ENCODE results near the gene IL34. TPM values are rescaled to one million over a fixed set of nuclear protein-coding genes. Genes with fewer than 3 reads are reported as not detected.

IL34 gene
- total RNA-seq, 3 donors from 2014 or later (not counting 1 experiment from before 2014, with no cell fraction given) = 0.48 to 0.54 TPM; not detected in 1

GRCh38 chr16:70658921-70659320 lies 12.6 kb downstream of the IL34 start:
- no peaks in the 10 kb centered on the region for H3K27me3 ChIP-seq (ENCODE audit: control insufficient read depth, insufficient read depth, low read length)
- no peaks in the 10 kb centered on the region for H3K36me3 Mint-ChIP-seq
- H3K9me3 Mint-ChIP-seq = no peaks in the 10 kb centered on the region
- no peaks in the 10 kb centered on the region for H3K36me3 ChIP-seq (ENCODE audit: control insufficient read depth, insufficient read depth, low read length)
- 75% methylated on average over 5 of the region's 5 CpGs for WGBS (ENCODE audit: insufficient coverage)
- no peak overlapping the region for H3K4me3 ChIP-seq (ENCODE audit: low read length)
- intact Hi-C loops (cut with micrococcal nuclease) = loop anchor here (10.0 kb wide), 2 partner anchors 494 to 954 kb away; no protein-coding TSS in a partner anchor
- DNase-seq (no peak), ATAC-seq (no peak)
- peaks cover 2% of the 10 kb centered on the region for H3K4me1 ChIP-seq (ENCODE audit: control insufficient read depth, insufficient read depth, low read length)
- no peak for TF ChIP-seq CTCF (IDR thresholded peaks at IDR 0.05)
- no peaks in the 10 kb centered on the region for H3K9me3 ChIP-seq (ENCODE audit: control insufficient read depth, insufficient read depth, low read length)
- H3K27me3 Mint-ChIP-seq (ENCODE audit: low read depth in 2 of 2) = no peaks in the 10 kb centered on the region
- H3K4me1 Mint-ChIP-seq = peaks cover 1 to 2% of the 10 kb centered on the region in 2 donors
- no peak overlapping the region for H3K27ac ChIP-seq (ENCODE audit: low read length)
- H3K27ac Mint-ChIP-seq = no peak overlapping the region
- no peak overlapping the region for H3K4me3 Mint-ChIP-seq

DNA sequence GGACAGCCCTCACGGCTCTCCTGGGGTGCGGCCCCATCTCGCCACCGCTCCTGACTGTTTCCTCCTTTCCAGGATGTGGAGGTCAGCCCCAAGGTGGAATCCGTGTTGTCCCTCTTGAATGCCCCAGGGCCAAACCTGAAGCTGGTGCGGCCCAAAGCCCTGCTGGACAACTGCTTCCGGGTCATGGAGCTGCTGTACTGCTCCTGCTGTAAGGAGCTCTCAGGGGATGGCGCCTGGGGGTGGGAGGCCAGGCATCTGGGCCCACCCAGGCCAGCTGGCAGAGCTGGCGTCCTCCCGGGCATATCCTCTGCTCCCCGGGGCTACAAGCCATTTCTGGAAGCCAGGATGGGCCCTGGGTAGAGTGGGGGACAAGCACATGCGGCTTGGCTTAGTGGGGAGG lies 13.2 kb downstream of the IL34 start:
- 88% methylated on average over 12 of the region's 12 CpGs for WGBS (ENCODE audit: insufficient coverage)
- no peaks in the 10 kb centered on the region for H3K27me3 Mint-ChIP-seq (ENCODE audit: low read depth in 2 of 2)
- intact Hi-C loops (cut with micrococcal nuclease) = loop anchor here (10.0 kb wide), 2 partner anchors 495 to 955 kb away; no protein-coding TSS in a partner anchor
- H3K4me1 Mint-ChIP-seq = no peaks in the 10 kb centered on the region
- H3K9me3 Mint-ChIP-seq = no peaks in the 10 kb centered on the region
- no peak overlapping the region for H3K4me3 Mint-ChIP-seq
- H3K4me3 ChIP-seq (ENCODE audit: low read length) = no peak overlapping the region
- H3K9me3 ChIP-seq (ENCODE audit: control insufficient read depth, insufficient read depth, low read length) = no peaks in the 10 kb centered on the region
- H3K4me1 ChIP-seq (ENCODE audit: control insufficient read depth, insufficient read depth, low read length) = no peaks in the 10 kb centered on the region
- ATAC-seq (no peak), DNase-seq (no peak)
- TF ChIP-seq CTCF (IDR thresholded peaks at IDR 0.05) = no peak
- H3K36me3 ChIP-seq (ENCODE audit: control insufficient read depth, insufficient read depth, low read length) = no peaks in the 10 kb centered on the region
- H3K27ac ChIP-seq (ENCODE audit: low read length) = no peak overlapping the region
- no peaks in the 10 kb centered on the region for H3K27me3 ChIP-seq (ENCODE audit: control insufficient read depth, insufficient read depth, low read length)
- H3K36me3 Mint-ChIP-seq = no peaks in the 10 kb centered on the region
- no peak overlapping the region for H3K27ac Mint-ChIP-seq

GRCh38 chr16:70659953-70660671 lies 13.8 kb downstream of the IL34 start:
- Histone ChIP-seq H3K27me3 (ENCODE audit: control insufficient read depth, insufficient read depth, low read length) (no peaks in the 10 kb centered on the region), H3K4me3 (ENCODE audit: low read length) (no peak overlapping the region), H3K36me3 (ENCODE audit: control insufficient read depth, insufficient read depth, low read length) (no peaks in the 10 kb centered on the region), H3K9me3 (ENCODE audit: control insufficient read depth, insufficient read depth, low read length) (no peaks in the 10 kb centered on the region), H3K4me1 (ENCODE audit: control insufficient read depth, insufficient read depth, low read length) (no peaks in the 10 kb centered on the region), H3K27ac (ENCODE audit: low read length) (no peak overlapping the region)
- intact Hi-C loops (cut with micrococcal nuclease) = loop anchor here (10.0 kb wide), 2 partner anchors 495 to 955 kb away; no protein-coding TSS in a partner anchor
- DNase-seq (no peak), ATAC-seq (no peak)
- no peak overlapping the region for H3K27ac Mint-ChIP-seq
- no peak overlapping the region for H3K4me3 Mint-ChIP-seq
- H3K4me1 Mint-ChIP-seq = no peaks in the 10 kb centered on the region
- no peaks in the 10 kb centered on the region for H3K36me3 Mint-ChIP-seq
- 86% methylated on average over 16 of the region's 16 CpGs for WGBS (ENCODE audit: insufficient coverage)
- no peaks in the 10 kb centered on the region for H3K27me3 Mint-ChIP-seq (ENCODE audit: low read depth in 2 of 2)
- no peaks in the 10 kb centered on the region for H3K9me3 Mint-ChIP-seq
- TF ChIP-seq CTCF (IDR thresholded peaks at IDR 0.05) = no peak

Measured in natural killer cell (primary cell).